MM.1S (cell line): Measurements from ENCODE around the gene ZNF581.

Experiments
- CTCF ChIP-seq: fragments of 300-600 bp; sonication (generic); IDR thresholded peaks from 2 replicates; pipeline ENCODE4 v1.5.1; 2016; ENCODE audit warnings: antibody characterized with exemption, low read length, mixed read lengths
- EZH2phosphoT487 ChIP-seq: fragments of 300-600 bp; sonication (generic); IDR thresholded peaks from 2 replicates; pipeline ENCODE4 v1.6.1; 2018; ENCODE audit warnings: antibody characterized with exemption, low read length

- TF ChIP-seq EZH2phosphoT487: no peak
- no peak for TF ChIP-seq CTCF
These were observed 44.1 kb downstream of the ZNF581 start for GRCh38 chr19:55687281-55688201.
